H1 (cell line): ENCODE results near the gene IQGAP3. TPM values are rescaled to one million over a fixed set of nuclear protein-coding genes. Genes with fewer than 3 reads are reported as not detected.

Experiments
- CTCF ChIA-PET: fragments of 300-600 bp; sonication (Branson Sonifier 250); formaldehyde crosslinking; loops from one replicate; lab custom pipeline; 2021; ENCODE audit not compliant: partially characterized antibody; lab: Charles Lee
- POLR2A ChIA-PET: fragments of 300-600 bp; sonication (Branson Sonifier 250); formaldehyde crosslinking; loops from one replicate; lab custom pipeline; 2021; ENCODE audit warnings: inconsistent platforms; ENCODE audit not compliant: partially characterized antibody; lab: Charles Lee
- DNase-seq, 2 experiments: peaks; one replicate each; pipeline versions ENCODE4 v3.0.0 to v3.0.0-alpha.2; 2010 to 2022; ENCODE audit warnings: low spot score in 2 of 2, low read depth in 1 of 2, mixed read lengths in 1 of 2
- FAIRE-seq: peaks from 2 replicates; lab custom pipeline; 2011; peaks lifted over from hg19 to GRCh38; lab: Jason Lieb, UNC
- H2AFZ ChIP-seq: 2 replicates; pipeline ENCODE4 v1.8.1; 2012; ENCODE audit warnings: low read length, inconsistent platforms
- H2AK5ac ChIP-seq: 2 replicates; pipeline ENCODE4 v1.6.1; 2013; ENCODE audit warnings: low read depth, low read length
- H2BK120ac ChIP-seq: replicated peaks from 2 replicates; pipeline ENCODE3; 2013; ENCODE audit warnings: low read depth, low read length, inconsistent platforms
- H2BK12ac ChIP-seq: 2 replicates; pipeline ENCODE4 v1.6.1; 2013; ENCODE audit warnings: low read depth, low read length
- H2BK15ac ChIP-seq: 2 replicates; pipeline ENCODE4 v1.6.1; 2013; ENCODE audit warnings: low read length
- H2BK20ac ChIP-seq: 2 replicates; pipeline ENCODE4 v1.6.1; 2013; ENCODE audit warnings: low read length
- H2BK5ac ChIP-seq: 2 replicates; pipeline ENCODE4 v1.6.1; 2013; ENCODE audit warnings: low read depth, low read length
- H3K14ac ChIP-seq: 2 replicates; pipeline ENCODE4 v1.6.1; 2013; ENCODE audit warnings: inconsistent platforms; ENCODE audit not compliant: insufficient read length
- H3K18ac ChIP-seq: 2 replicates; pipeline ENCODE4 v1.6.1; 2013; ENCODE audit warnings: low read length; ENCODE audit errors: extremely low read depth
- H3K23ac ChIP-seq: 2 replicates; pipeline ENCODE4 v1.6.1; 2013; ENCODE audit warnings: inconsistent platforms; ENCODE audit not compliant: insufficient read length
- H3K23me2 ChIP-seq: 2 replicates; pipeline ENCODE4 v1.6.1; 2013; ENCODE audit warnings: low read depth, low read length
- H3K27ac ChIP-seq: 2 replicates; pipeline ENCODE4 v1.6.1; 2011; ENCODE audit warnings: low read depth, low read length, inconsistent platforms
- H3K27me3 ChIP-seq, 4 experiments: replicated peaks in 1 of 4; 1 replicate in 1 of 4; 2 replicates in 3 of 4; pipeline versions ENCODE4 v1.6.1 to v1.8.1; 2011 to 2013; ENCODE audit warnings: low read length in 3 of 4, mild to moderate bottlenecking in 3 of 4, inconsistent platforms in 2 of 4, mixed read lengths in 2 of 4, moderate library complexity in 1 of 4; ENCODE audit not compliant: control insufficient read depth in 3 of 4, insufficient read depth in 3 of 4; ENCODE audit errors: extremely low read depth in 1 of 4
- H3K36me3 ChIP-seq, 4 experiments: 2 replicates each; pipeline versions ENCODE4 v1.6.1 to v1.8.1; 2011 to 2013; ENCODE audit warnings: mild to moderate bottlenecking in 4 of 4, low read length in 3 of 4, moderate library complexity in 2 of 4, control low read depth in 1 of 4, inconsistent platforms in 1 of 4; ENCODE audit not compliant: insufficient read depth in 4 of 4, control insufficient read depth in 2 of 4
- H3K4ac ChIP-seq: replicated peaks from 2 replicates; pipeline ENCODE3; 2013; ENCODE audit warnings: low read length, low read depth, mixed read lengths, inconsistent platforms; ENCODE audit not compliant: insufficient read length
- H3K4me1 ChIP-seq, 4 experiments: replicated peaks in 1 of 4; 1 replicate in 1 of 4; 2 replicates in 3 of 4; pipeline versions ENCODE4 v1.6.1 to v1.8.1; 2011 to 2013; ENCODE audit warnings: low read length in 3 of 4, inconsistent platforms in 2 of 4, mixed read lengths in 1 of 4; ENCODE audit not compliant: insufficient read depth in 4 of 4, control insufficient read depth in 3 of 4
- H3K4me2 ChIP-seq, 2 experiments: 2 replicates each; pipeline versions ENCODE4 v1.6.1 to v1.8.1; 2011 to 2013; ENCODE audit warnings: low read depth in 2 of 2, low read length in 2 of 2, control low read depth in 1 of 2, inconsistent platforms in 1 of 2, mild to moderate bottlenecking in 1 of 2; ENCODE audit not compliant: insufficient read depth in 1 of 2
- H3K4me3 ChIP-seq, 4 experiments: fragments of 200-600, 300-600 bp in 1 of 4; sonication (generic), shearing (Covaris generic), sonication (Bioruptor Twin) in 1 of 4; 2 replicates each; pipeline versions ENCODE4 v1.5.1 to v1.8.1; 2011 to 2016; ENCODE audit warnings: low read length in 4 of 4, low read depth in 3 of 4, control low read depth in 2 of 4, inconsistent platforms in 2 of 4, mild to moderate bottlenecking in 2 of 4, mixed read lengths in 1 of 4, moderate library complexity in 1 of 4; ENCODE audit not compliant: insufficient read depth in 2 of 4; ENCODE audit errors: extremely low read depth in 1 of 4
- H3K56ac ChIP-seq: replicated peaks from 2 replicates; pipeline ENCODE3; 2013; ENCODE audit warnings: low read depth, mild to moderate bottlenecking, mixed read lengths, low read length, inconsistent platforms; ENCODE audit not compliant: insufficient read length
- H3K79me1 ChIP-seq: 2 replicates; pipeline ENCODE4 v1.6.1; 2013; ENCODE audit warnings: low read depth, low read length, control low read depth
- H3K79me2 ChIP-seq, 2 experiments: 2 replicates each; pipeline versions ENCODE4 v1.6.1 to v1.8.1; 2012 to 2013; ENCODE audit warnings: low read length in 2 of 2, mild to moderate bottlenecking in 2 of 2, inconsistent platforms in 1 of 2; ENCODE audit not compliant: insufficient read depth in 2 of 2, control insufficient read depth in 1 of 2
- H3K9ac ChIP-seq, 4 experiments: replicated peaks in 1 of 4; 1 replicate in 1 of 4; 2 replicates in 3 of 4; pipeline versions ENCODE4 v1.6.1 to v1.8.1; 2011 to 2013; ENCODE audit warnings: low read depth in 3 of 4, low read length in 3 of 4, control low read depth in 2 of 4, mild to moderate bottlenecking in 2 of 4, moderate library complexity in 2 of 4, inconsistent platforms in 1 of 4; ENCODE audit errors: extremely low read depth in 1 of 4
- H3K9me3 ChIP-seq, 2 experiments: 2 replicates each; pipeline versions ENCODE4 v1.6.1 to v1.8.1; 2012 to 2013; ENCODE audit warnings: mild to moderate bottlenecking in 2 of 2, moderate library complexity in 2 of 2, control low read depth in 1 of 2, inconsistent platforms in 1 of 2, low read depth in 1 of 2, low read length in 1 of 2, mixed read lengths in 1 of 2; ENCODE audit not compliant: insufficient read depth in 2 of 2
- H4K20me1 ChIP-seq, 2 experiments: replicated peaks in 1 of 2; 2 replicates each; pipeline versions ENCODE3 to v1.8.1; 2011 to 2013; ENCODE audit warnings: inconsistent platforms in 2 of 2, low read length in 2 of 2, mild to moderate bottlenecking in 1 of 2; ENCODE audit not compliant: insufficient read depth in 2 of 2, control insufficient read depth in 1 of 2
- H4K5ac ChIP-seq: 2 replicates; pipeline ENCODE4 v1.6.1; 2013; ENCODE audit warnings: low read length, low read depth, mixed read lengths, inconsistent platforms; ENCODE audit not compliant: insufficient read length
- H4K8ac ChIP-seq: 2 replicates; pipeline ENCODE4 v1.8.0; 2013; ENCODE audit warnings: mild to moderate bottlenecking, moderate library complexity, low read length, inconsistent platforms; ENCODE audit not compliant: insufficient read depth; ENCODE audit errors: extremely low read depth
- H4K91ac ChIP-seq: replicated peaks from 2 replicates; pipeline ENCODE3; 2013; ENCODE audit warnings: low read length, mixed read lengths, inconsistent platforms; ENCODE audit not compliant: insufficient read length
- ATF3 ChIP-seq: IDR thresholded peaks from 2 replicates; pipeline ENCODE4 v1.6.1; 2011; ENCODE audit warnings: low read depth, mild to moderate bottlenecking, low read length; ENCODE audit not compliant: insufficient read depth
- BACH1 ChIP-seq: IDR thresholded peaks from 2 replicates; pipeline ENCODE4 v1.6.1; 2012; ENCODE audit warnings: low read length, improper control_type of control experiment
- CBX5 ChIP-seq: fragments of 300-800, 300-1000 bp; sonication (generic); IDR thresholded peaks from 2 replicates; pipeline ENCODE4 v1.7.1; 2016; ENCODE audit warnings: antibody characterized with exemption, low read length, low read depth
- CTBP2 ChIP-seq: IDR thresholded peaks from 2 replicates; pipeline ENCODE4 v1.7.0; 2011; ENCODE audit warnings: borderline replicate concordance, mild to moderate bottlenecking, moderate library complexity, mixed read lengths, low read length; ENCODE audit not compliant: insufficient read depth, insufficient read length
- EP300 ChIP-seq, 2 experiments: IDR thresholded peaks; 1 replicate in 1 of 2; 2 replicates in 1 of 2; pipeline ENCODE4 v1.6.1; 2011 to 2012; ENCODE audit warnings: low read depth in 2 of 2, low read length in 2 of 2, mild to moderate bottlenecking in 2 of 2, borderline replicate concordance in 1 of 2, inconsistent platforms in 1 of 2, moderate library complexity in 1 of 2
- FOSL1 ChIP-seq: IDR thresholded peaks from 2 replicates; pipeline ENCODE4 v1.6.1; 2011; ENCODE audit warnings: mild to moderate bottlenecking, low read depth, low read length, moderate library complexity; ENCODE audit not compliant: insufficient read depth
- GTF2F1 ChIP-seq: IDR thresholded peaks from 2 replicates; pipeline ENCODE4 v1.6.1; 2012; ENCODE audit warnings: low read depth, low read length, improper control_type of control experiment, borderline replicate concordance
- MAX ChIP-seq: IDR thresholded peaks from 2 replicates; pipeline ENCODE4 v1.6.1; 2012; ENCODE audit warnings: inconsistent platforms
- POU5F1 ChIP-seq: IDR thresholded peaks from 2 replicates; pipeline ENCODE4 v1.6.1; 2011; ENCODE audit warnings: low read depth, mild to moderate bottlenecking, low read length, moderate library complexity
- RFX5 ChIP-seq: IDR thresholded peaks from 2 replicates; pipeline ENCODE4 v1.6.1; 2011; ENCODE audit warnings: low read depth, low read length, improper control_type of control experiment, borderline replicate concordance
- TAF7 ChIP-seq: optimal IDR thresholded peaks from 2 replicates; pipeline ENCODE3; 2011; ENCODE audit warnings: low read depth, mild to moderate bottlenecking, inconsistent platforms, low read length, moderate library complexity, borderline replicate concordance
- YY1 ChIP-seq: IDR thresholded peaks from 2 replicates; pipeline ENCODE4 v1.6.1; 2011; ENCODE audit warnings: low read depth, mild to moderate bottlenecking, low read length
- WGBS, 2 experiments: shearing (Covaris generic) in 1 of 2; methylation state at CpG; one replicate each; pipeline versions ENCODE4 v1.1.6 to v1.1.7; 2013 to 2015; ENCODE audit warnings: low lambda C conversion rate in 2 of 2, mixed read lengths in 2 of 2, inconsistent platforms in 1 of 2, low coverage in 1 of 2, missing lambda C conversion rate in 1 of 2; ENCODE audit not compliant: insufficient replicate concordance in 2 of 2, insufficient coverage in 1 of 2, insufficient read length in 1 of 2; ENCODE audit errors: extremely low coverage in 1 of 2, missing lambda C conversion rate in 1 of 2; 5-methylcytosine and 5-hydroxymethylcytosine counted together
- polyA plus RNA-seq, 7 experiments: library from polyadenylated mRNA; depleted of rRNA in 3 of 7; stranded (reverse) in 5 of 7; unstranded in 2 of 7; fragments of >200 nt in 5 of 7; fragments of 200-250 nt in 2 of 7; gene quantifications; 1 replicate in 5 of 7; 2 replicates in 1 of 7; 4 replicates in 1 of 7; pipeline versions ENCODE4 v1.2.1 to v1.2.3, GENCODE V29; 2011 to 2013; ENCODE audit warnings: missing spikeins in 2 of 7, mixed read lengths in 2 of 7
- total RNA-seq: library from RNA; stranded (reverse); fragmentation: NEBNext Ultra II Directional; extraction: Animal tissue kit (Norgen Biotek cat#: 25700); gene quantifications from 2 replicates; pipeline ENCODE4 v1.2.1, GENCODE V29; 2021

The IQGAP3 gene
- total and polyA plus RNA-seq, 2 of the 8 experiments (the other 6 are each of a cell fraction or from before 2014, with no cell fraction given): 14.6 to 22.3 TPM

GRCh38 chr1:156560585-156561163, 11.7 kb downstream of the IQGAP3 start:
- FAIRE-seq: no peak
- H3K4me1 ChIP-seq: no peaks in the 10 kb centered on the region
- no peak overlapping the region for H3K18ac ChIP-seq
- H3K9ac ChIP-seq: no peak overlapping the region
- H3K9me3 ChIP-seq: no peaks in the 10 kb centered on the region
- H2BK20ac ChIP-seq: no peak overlapping the region
- peaks cover 0 to 3% of the 10 kb centered on the region in 2 experiments for H4K20me1 ChIP-seq
- no peak overlapping the region for H4K8ac ChIP-seq
- H3K27ac ChIP-seq: no peak overlapping the region
- CTCF ChIA-PET: interaction anchor here (0.6 to 2.0 kb wide), 3 partner anchors 11 to 59 kb away, joined by 3 to 7 read pairs (median 4); no protein-coding TSS in a partner anchor
- no peaks in the 10 kb centered on the region for H3K79me1 ChIP-seq
- POLR2A ChIA-PET: interaction anchor here (1.5 to 1.8 kb wide), 2 partner anchors 11 to 23 kb away, joined by 3 to 4 read pairs; no protein-coding TSS in a partner anchor
- H3K23me2 ChIP-seq: no peaks in the 10 kb centered on the region
- no peak overlapping the region for H4K5ac ChIP-seq
- H3K4me2 ChIP-seq: no peak overlapping the region
- no peak overlapping the region for H2AFZ ChIP-seq
- no peak overlapping the region for H2BK12ac ChIP-seq
- no peak overlapping the region for H2BK120ac ChIP-seq
- H3K23ac ChIP-seq: no peak overlapping the region
- no peak overlapping the region for H2BK15ac ChIP-seq
- H4K91ac ChIP-seq: no peak overlapping the region
- H2BK5ac ChIP-seq: no peak overlapping the region
- no peaks in the 10 kb centered on the region for H3K79me2 ChIP-seq
- no peaks in the 10 kb centered on the region for H3K27me3 ChIP-seq
- H3K14ac ChIP-seq: no peak overlapping the region
- no peak for DNase-seq
- no peak overlapping the region for H3K56ac ChIP-seq
- no peak overlapping the region for H2AK5ac ChIP-seq
- H3K4me3 ChIP-seq: no peak overlapping the region
- WGBS, 2 experiments: 70% methylated on average over 5 of the region's 5 CpGs; no CpG with 5 or more reads in 1 of the 2 experiments
- H3K4ac ChIP-seq: no peak overlapping the region
- H3K36me3 ChIP-seq: peaks cover 13 to 28% (median 24%) of the 10 kb centered on the region in 4 experiments; a peak in 7 of 8 replicates
- no peak for TF ChIP-seq YY1
- TF ChIP-seq EP300 (IDR thresholded peaks at IDR 0.05; ENCODE audit: borderline replicate concordance in 1 of 2, low read depth in 2 of 2, low read length in 2 of 2): no peak
- no peak for TF ChIP-seq POU5F1
- no peak for TF ChIP-seq CTBP2
- no peak for TF ChIP-seq BACH1
- TF ChIP-seq RFX5: no peak
- TF ChIP-seq GTF2F1: no peak
- no peak for TF ChIP-seq TAF7
- no peak for TF ChIP-seq CBX5
- no peak for TF ChIP-seq FOSL1
- no peak for TF ChIP-seq ATF3
- no peak for TF ChIP-seq MAX
